ENCODE results near the gene BNIP5.
"Not testable (repeated sequence)": the region's sequence is repeated elsewhere in the genome, so short reads cannot be mapped to it uniquely, and the experiment has no call there.

The BNIP5 gene

DNA sequence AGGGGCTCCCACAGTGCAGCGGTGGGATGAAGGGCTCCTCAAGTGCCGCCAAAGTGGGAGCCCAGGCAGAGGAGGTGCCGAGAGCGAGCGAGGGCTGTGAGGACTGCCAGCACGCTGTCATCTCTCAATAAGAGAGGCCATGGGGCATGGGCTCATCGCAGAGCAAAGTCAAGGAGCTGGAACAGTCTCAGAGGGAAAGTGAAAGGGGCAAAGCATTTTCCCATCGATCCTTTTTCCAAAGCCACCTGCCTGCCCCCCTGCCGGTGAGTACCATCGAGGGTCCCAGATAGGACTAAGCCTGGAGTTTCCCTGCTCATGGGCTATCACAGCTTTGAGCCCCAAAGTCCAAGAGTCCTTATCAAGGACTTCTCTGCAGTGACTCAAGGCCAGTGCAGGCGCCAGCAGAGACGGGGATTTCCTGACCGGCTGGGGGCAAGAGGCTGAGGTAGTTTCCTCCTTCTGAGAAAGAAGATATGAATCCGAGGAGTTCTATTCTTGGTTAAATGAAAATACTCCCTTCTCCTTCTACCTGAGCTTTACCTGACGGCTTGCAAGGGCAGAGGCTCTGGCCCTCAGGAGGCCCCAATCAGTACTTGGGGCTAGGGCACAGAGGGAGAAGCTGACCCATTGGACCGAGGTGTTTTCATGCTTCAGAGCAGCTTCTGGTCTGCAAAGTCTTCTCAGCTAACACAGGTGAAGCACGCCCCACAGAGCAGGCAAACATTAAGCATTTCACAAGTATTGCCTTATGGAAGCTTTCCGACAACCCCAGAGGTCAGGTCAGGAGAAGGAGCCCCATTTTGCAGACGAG is 28.2 kb upstream of the BNIP5 start:
- no peak overlapping the region for H3K27ac ChIP-seq
- no peak for TF ChIP-seq ZFX (IDR thresholded peaks at IDR 0.05)
- TF ChIP-seq, protein P1, sequence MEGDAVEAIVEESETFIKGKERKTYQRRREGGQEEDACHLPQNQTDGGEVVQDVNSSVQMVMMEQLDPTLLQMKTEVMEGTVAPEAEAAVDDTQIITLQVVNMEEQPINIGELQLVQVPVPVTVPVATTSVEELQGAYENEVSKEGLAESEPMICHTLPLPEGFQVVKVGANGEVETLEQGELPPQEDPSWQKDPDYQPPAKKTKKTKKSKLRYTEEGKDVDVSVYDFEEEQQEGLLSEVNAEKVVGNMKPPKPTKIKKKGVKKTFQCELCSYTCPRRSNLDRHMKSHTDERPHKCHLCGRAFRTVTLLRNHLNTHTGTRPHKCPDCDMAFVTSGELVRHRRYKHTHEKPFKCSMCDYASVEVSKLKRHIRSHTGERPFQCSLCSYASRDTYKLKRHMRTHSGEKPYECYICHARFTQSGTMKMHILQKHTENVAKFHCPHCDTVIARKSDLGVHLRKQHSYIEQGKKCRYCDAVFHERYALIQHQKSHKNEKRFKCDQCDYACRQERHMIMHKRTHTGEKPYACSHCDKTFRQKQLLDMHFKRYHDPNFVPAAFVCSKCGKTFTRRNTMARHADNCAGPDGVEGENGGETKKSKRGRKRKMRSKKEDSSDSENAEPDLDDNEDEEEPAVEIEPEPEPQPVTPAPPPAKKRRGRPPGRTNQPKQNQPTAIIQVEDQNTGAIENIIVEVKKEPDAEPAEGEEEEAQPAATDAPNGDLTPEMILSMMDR (conservative IDR thresholded peaks at IDR 0.05): no peak

DNA sequence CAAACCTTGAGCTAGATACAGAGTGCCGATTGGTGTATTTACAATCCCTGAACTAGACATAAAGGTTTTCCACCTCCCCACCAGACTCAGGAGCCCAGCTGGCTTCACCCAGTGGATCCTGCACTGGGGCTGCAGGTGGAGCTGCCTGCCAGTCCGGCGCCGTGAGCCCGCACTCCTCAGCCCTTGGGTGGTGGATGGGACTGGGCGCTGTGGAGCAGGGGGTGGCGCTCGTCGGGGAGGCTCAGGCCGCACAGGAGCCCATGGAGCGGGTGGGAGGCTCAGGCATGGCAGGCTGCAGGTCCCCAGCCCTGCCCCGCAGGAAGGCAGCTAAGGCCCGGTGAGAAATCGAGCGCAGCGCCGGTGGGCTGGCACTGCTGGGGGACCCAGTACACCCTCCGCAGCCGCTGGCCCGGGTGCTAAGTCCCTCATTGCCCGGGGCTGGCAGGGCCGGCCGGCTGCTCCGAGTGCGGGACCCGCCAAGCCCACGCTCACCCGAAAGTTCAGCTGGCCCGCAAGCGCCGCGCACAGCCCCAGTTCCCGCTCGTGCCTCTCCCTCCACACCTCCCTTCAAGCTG is 27.5 kb upstream of the BNIP5 start:
- H3K27ac ChIP-seq: not testable (repeated sequence)

DNA sequence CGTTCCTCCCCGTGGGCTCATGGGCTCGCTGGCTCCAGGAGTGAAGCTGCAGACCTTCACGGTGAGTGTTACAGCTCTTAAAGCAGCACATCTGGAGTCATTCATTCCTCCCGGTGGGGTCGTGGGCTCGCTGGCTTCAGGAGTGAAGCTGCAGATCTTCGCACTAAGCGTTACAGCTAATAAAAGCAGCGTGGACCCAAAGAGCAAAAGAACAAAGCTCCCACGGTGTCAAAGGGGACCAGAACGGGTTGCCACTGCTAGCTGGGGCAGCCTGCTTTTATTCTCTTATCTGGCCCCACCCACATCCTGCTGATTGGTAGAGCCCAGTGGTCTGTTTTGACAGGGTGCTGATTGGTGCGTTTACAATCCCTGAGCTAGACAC is 26.7 kb upstream of the BNIP5 start:
- H3K27ac ChIP-seq: not testable (repeated sequence)

DNA sequence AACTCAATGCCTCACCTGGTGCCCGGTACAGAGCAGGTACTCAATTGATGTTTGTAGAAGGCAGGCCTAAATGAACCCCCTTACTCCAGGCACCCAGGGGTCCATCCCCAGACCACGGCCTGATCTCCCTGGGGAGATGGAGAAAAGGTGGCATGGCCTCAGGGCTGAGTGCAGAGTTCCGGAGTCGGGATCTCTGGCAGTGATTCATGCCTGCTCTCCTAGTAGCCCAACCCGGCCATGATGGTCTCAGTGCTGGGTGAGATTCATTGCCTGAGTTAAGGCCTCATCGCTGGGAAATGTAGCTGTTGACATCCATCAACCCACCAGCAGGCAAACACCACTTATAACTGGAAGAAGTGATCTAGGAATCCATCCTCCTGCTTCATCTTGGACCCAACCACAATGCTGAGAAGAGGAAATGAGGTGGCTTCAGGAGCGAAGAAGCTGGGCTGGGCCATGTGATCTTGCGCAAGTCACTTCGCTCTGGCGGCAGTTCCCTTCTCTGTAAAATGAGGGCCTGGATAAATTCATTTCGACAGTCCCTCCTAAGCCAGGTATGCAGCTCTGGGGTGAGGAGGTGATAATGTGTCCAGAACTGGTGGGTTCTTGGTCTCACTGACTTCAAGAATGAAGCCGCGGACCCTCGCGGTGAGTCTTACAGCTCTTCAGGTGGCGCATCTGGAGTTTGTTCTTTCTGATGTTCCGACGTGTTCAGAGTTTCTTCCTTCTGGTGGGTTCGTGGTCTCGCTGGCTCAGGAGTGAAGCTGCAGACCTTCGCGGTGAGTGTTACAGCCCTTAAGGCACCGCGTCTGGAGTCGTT is 26.1 kb upstream of the BNIP5 start:
- TF ChIP-seq, protein P1 (conservative IDR thresholded peaks at IDR 0.05): no peak
- no peak for TF ChIP-seq ZFX (IDR thresholded peaks at IDR 0.05)
- H3K27ac ChIP-seq: no peak overlapping the region

DNA sequence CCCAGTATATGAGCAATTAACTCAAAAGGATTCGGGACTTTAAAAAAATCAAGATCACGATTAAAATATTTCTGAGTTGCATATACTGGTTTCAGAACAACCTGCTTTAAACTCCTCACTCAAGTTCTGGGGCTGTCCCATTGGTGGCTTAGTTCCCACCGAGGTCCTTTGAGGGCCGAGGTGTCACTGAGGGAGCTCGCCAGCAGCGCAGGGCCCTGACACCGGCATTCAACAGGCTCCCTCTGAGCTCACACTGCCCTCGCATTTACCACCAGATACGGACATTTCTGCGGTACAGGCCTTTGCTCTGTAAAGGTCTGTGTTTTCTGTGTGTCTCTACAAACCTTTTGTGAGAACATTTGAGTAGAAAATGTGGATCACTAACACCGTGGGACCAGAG is 24.4 kb upstream of the BNIP5 start:
- TF ChIP-seq, protein P1 (conservative IDR thresholded peaks at IDR 0.05): no peak
- no peak for TF ChIP-seq ZFX (IDR thresholded peaks at IDR 0.05)
- no peak overlapping the region for H3K27ac ChIP-seq

DNA sequence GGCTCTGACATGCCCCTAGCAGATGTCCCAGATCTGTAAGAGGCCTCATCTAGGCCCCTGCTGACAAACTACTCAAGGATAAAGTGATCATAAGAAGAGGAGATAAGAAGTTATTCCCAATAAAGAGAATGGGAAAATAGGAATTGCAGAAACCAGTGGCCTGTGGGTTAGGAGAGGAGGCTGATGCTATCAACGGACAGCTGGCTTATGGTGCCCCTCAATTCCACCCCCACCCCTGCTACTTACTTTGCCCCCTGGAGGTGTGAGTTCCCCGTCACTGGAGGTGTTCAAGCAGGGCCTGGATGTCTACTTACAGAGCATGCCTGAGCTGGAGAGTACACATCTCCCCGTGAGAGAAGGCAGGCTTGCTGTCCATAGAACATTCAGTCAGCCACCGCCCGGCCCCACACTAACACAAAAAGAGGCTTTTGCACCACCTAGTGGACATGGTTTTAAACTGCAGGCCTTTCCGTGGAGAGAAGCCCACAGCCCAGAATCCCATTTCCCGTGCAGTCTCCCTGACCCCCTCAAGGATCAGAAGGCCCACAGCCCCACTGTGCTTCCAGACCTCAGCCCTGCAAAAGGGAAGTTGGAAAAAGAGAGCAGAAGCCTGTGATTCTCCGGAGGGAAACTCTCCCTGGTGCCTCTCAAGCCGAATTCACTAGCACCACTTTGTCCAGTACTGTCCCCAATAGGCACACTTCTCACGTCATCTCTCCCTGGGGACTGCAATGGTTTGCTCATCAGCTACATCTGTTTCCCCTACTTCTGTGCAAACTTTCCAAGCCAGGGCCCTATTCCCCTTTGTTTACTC is 23.8 kb upstream of the BNIP5 start:
- TF ChIP-seq, protein P1 (conservative IDR thresholded peaks at IDR 0.05): peak; percentile 89
- no peak for TF ChIP-seq ZFX (IDR thresholded peaks at IDR 0.05)
- H3K27ac ChIP-seq: no peak overlapping the region

DNA sequence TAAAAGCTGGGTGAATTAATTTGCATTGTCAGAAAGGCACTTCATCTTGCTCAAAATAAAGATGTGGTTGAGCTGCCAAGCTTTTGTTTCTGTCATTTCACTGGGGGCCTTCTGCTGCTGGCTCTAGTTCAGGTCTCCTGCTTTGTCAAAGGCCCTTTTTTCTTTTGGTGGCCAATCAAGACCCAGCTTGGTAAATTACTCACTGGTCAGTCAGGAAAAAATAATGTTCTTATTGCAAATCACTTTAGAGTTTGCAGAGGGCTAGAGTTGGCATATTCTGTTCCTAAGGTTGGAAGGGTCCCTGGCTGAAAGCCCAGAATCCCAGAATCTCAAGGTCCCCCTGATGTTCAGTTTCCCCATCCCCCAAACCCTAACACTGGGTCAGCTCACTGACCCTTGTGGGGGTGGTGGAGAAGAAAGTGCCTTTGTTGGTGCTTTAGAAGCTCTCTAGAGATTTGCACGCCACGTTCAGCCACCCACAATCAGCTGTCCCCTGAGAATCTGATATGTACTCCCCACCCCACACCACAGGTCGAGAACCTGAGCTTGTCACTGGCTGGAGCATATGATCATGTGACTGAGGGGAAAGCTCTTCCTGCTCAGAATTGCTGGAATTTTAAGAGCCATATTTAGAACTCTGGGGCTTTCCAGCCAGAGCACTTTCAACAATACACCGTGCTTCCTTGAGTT is 21.7 kb upstream of the BNIP5 start:
- no peak for TF ChIP-seq ZFX (IDR thresholded peaks at IDR 0.05)
- TF ChIP-seq, protein P1 (conservative IDR thresholded peaks at IDR 0.05): no peak
- H3K27ac ChIP-seq: no peak overlapping the region
